Memory B cell (primary cell): Measurements from ENCODE around the gene ACOXL.

Experiments used
- ATAC-seq: fragments of 150-1000 bp; cut with Tn5 transposase; 2 replicates; pipeline ENCODE4 v1.10.0; 2021; ENCODE audit warnings: low read depth, mild to moderate bottlenecking, moderate library complexity
- DNase-seq, 2 donors: peaks; one replicate each; pipeline ENCODE4 v3.0.0; 2022; ENCODE audit warnings: low spot score in 2 of 2
- H3K27ac Mint-ChIP-seq: one replicate; pipeline ENCODE4 v1.8.0; 2022; ENCODE audit warnings: mild to moderate bottlenecking, moderate library complexity, mixed read lengths
- H3K27me3 Mint-ChIP-seq: one replicate; pipeline ENCODE4 v1.8.0; 2022; ENCODE audit warnings: mixed read lengths
- H3K36me3 Mint-ChIP-seq: one replicate; pipeline ENCODE4 v1.8.0; 2022; ENCODE audit warnings: mild to moderate bottlenecking, mixed read lengths
- H3K4me1 Mint-ChIP-seq: one replicate; pipeline ENCODE4 v1.8.0; 2022; ENCODE audit warnings: mixed read lengths
- H3K4me3 Mint-ChIP-seq: one replicate; pipeline ENCODE4 v1.8.0; 2022; ENCODE audit warnings: mild to moderate bottlenecking, moderate library complexity, mixed read lengths
- H3K9me3 Mint-ChIP-seq: one replicate; pipeline ENCODE4 v1.8.0; 2022; ENCODE audit warnings: mixed read lengths

ACOXL gene

DNA sequence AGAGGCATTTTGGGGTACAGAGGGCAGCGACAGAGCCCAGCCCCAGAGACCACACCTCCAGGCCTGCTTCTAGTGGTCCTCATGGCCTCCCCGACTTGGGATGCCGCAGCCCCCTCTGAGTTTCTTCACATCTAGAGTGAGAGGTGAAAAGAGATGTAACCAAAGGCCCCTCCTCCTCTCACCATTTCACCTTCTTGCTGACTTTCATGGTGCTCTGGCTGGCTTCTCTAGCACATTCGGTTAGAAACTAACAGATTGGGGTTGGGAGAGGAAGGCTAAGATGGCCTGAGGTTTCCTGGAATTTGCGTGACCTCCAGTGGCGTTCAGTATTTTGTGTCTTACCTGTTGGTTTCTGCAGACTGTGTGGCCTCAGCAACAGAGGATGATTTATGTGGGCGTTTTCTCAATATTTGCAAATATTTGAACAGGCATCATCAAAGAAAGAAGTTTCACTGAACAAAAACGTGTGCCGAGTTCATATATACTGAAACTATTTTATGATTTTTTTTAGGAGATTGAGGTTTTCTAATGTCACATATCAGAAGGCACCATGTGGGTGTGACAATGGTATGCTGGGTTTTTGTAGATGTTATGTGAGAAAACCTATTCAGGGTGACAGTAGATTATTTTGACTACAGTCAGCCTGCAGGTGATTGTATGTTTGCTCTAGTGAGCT, 318.5 kb downstream of the ACOXL start:
- Mint-ChIP-seq H3K4me1 (peaks cover 17% of the 10 kb centered on the region), H3K27me3 (peaks cover 2% of the 10 kb centered on the region), H3K9me3 (no peaks in the 10 kb centered on the region), H3K27ac (no peak overlapping the region), H3K4me3 (no peak overlapping the region), H3K36me3 (no peaks in the 10 kb centered on the region)
- no peak for DNase-seq
- no peak for ATAC-seq

DNA sequence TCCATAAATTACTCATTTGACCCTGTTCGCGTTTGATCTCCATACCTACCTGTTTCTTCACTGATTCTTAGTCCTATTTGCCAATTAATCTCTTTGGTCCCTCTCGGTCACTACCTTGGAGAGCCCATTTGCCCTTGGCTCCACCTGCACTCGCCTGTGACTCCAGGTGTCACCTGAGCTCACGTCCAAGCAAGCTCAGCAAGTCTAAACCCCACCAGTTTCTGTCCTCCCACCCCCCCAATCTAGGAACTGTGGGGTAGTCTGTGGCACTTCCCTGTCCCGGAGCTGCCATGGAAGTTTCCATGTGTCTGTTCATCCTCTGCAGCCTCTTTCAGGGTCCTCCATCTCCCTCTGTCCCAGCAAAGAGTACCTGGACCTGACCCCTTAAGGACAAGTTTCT, 320.2 kb downstream of the ACOXL start:
- no peak for ATAC-seq
- Mint-ChIP-seq H3K4me1 (peaks cover 22% of the 10 kb centered on the region), H3K9me3 (no peaks in the 10 kb centered on the region), H3K36me3 (no peaks in the 10 kb centered on the region), H3K27ac (no peak overlapping the region), H3K4me3 (no peak overlapping the region), H3K27me3 (peaks cover 2% of the 10 kb centered on the region)
- DNase-seq = no peak

- Mint-ChIP-seq H3K27ac (no peak overlapping the region), H3K4me1 (peaks cover 28% of the 10 kb centered on the region), H3K27me3 (peaks cover 2% of the 10 kb centered on the region), H3K4me3 (no peak overlapping the region), H3K9me3 (no peaks in the 10 kb centered on the region), H3K36me3 (no peaks in the 10 kb centered on the region)
- ATAC-seq = no peak
- no peak for DNase-seq
Observed at GRCh38 chr2:111053266-111053665, 320.9 kb downstream of the ACOXL start.

- H3K27me3 Mint-ChIP-seq = peaks cover 2% of the 10 kb centered on the region
- H3K4me1 Mint-ChIP-seq = peaks cover 28% of the 10 kb centered on the region
- H3K4me3 Mint-ChIP-seq = no peak overlapping the region
- no peak overlapping the region for H3K27ac Mint-ChIP-seq
- DNase-seq (no peak), ATAC-seq (no peak)
- no peaks in the 10 kb centered on the region for H3K9me3 Mint-ChIP-seq
- H3K36me3 Mint-ChIP-seq = no peaks in the 10 kb centered on the region
Observed at GRCh38 chr2:111053825-111054515, 321.6 kb downstream of the ACOXL start.

DNA sequence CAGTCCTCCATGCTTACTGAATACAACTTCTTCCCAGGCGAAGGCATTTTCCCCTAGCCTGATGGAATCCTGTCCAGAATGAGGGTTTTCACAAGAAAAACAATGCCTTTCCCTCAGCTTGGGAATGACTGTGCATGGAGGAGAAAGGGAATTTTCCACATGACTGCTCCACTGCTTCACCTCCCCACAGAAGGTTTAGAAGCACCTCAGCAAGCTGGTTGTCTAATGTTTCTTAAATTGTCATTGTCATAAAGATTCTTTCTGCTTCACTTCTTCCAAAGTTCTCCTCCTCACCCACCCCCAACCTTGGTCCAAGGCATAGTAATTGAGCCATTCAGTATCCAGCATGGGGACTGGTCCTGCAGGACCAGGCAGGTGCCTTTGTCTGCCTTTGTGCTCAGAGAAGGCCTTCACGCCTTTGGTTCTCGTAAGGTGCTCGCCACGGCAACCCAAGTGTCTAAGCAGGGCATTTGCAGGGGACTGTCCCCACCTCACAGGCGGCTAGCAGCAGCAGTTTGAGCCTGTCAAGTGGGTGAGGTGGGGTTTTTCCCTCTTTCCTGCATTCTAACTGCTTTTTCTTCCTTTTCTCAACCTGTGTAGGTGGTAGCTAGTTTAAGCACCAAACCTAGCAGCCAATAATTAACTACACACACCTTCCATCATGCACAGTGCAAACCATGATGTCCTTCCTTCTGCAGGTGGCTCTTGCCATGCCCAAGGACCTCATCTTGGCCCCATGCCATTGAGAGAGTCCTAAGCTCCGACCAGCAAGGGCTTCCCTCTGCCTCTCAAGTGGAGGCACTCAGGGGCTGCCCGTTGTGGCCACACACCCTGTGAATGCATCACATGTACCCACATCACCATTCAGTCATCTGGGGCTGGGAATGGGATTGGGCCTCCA, 322.7 kb downstream of the ACOXL start:
- Mint-ChIP-seq H3K9me3 (peaks cover 3% of the 10 kb centered on the region), H3K36me3 (peaks cover 3% of the 10 kb centered on the region), H3K27me3 (peaks cover 4% of the 10 kb centered on the region), H3K27ac (no peak overlapping the region), H3K4me3 (no peak overlapping the region), H3K4me1 (peaks cover 28% of the 10 kb centered on the region)
- DNase-seq (no peak), ATAC-seq (peak; percentile 47)

GRCh38 chr2:111055735-111056134, 323.4 kb downstream of the ACOXL start:
- H3K27ac Mint-ChIP-seq = no peak overlapping the region
- peaks cover 25% of the 10 kb centered on the region for H3K4me1 Mint-ChIP-seq
- peaks cover 5% of the 10 kb centered on the region for H3K36me3 Mint-ChIP-seq
- H3K4me3 Mint-ChIP-seq = no peak overlapping the region
- H3K9me3 Mint-ChIP-seq = peaks cover 5% of the 10 kb centered on the region
- DNase-seq (no peak), ATAC-seq (no peak)
- peaks cover 5% of the 10 kb centered on the region for H3K27me3 Mint-ChIP-seq

- H3K4me1 Mint-ChIP-seq = peaks cover 23% of the 10 kb centered on the region
- no peak overlapping the region for H3K4me3 Mint-ChIP-seq
- peaks cover 6% of the 10 kb centered on the region for H3K36me3 Mint-ChIP-seq
- H3K27ac Mint-ChIP-seq = no peak overlapping the region
- H3K27me3 Mint-ChIP-seq = peaks cover 7% of the 10 kb centered on the region
- ATAC-seq = no peak
- no peak for DNase-seq
- peaks cover 6% of the 10 kb centered on the region for H3K9me3 Mint-ChIP-seq
Observed at GRCh38 chr2:111057045-111057444, 324.7 kb downstream of the ACOXL start.

GRCh38 chr2:111057721-111058120, 325.3 kb downstream of the ACOXL start:
- H3K9me3 Mint-ChIP-seq = peaks cover 6% of the 10 kb centered on the region
- ATAC-seq (peak; percentile 79), DNase-seq (no peak)
- H3K4me1 Mint-ChIP-seq = peaks cover 23% of the 10 kb centered on the region
- peaks cover 6% of the 10 kb centered on the region for H3K36me3 Mint-ChIP-seq
- H3K4me3 Mint-ChIP-seq = no peak overlapping the region
- H3K27ac Mint-ChIP-seq = peak overlapping the region; percentile 6
- peaks cover 7% of the 10 kb centered on the region for H3K27me3 Mint-ChIP-seq

DNA sequence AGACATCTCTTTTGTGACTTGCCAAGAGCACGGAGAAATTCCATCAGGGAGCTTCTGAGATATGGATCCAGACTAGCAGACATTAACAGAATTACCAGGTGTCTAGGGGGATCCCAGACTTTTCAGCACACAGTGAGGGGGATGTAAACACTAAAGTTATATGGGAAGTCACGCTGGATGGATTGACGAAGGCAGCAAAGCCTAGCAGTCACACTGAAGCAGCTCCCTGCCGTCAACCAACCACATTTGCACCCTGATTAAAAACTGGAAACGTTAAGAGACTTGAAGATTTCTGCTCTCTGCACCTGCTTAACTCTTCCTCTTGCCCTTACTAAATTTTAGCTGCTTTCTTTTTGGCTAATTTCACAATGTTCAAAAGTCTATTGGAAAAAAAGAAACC, 325.9 kb downstream of the ACOXL start:
- peaks cover 6% of the 10 kb centered on the region for H3K9me3 Mint-ChIP-seq
- peaks cover 6% of the 10 kb centered on the region for H3K36me3 Mint-ChIP-seq
- peak; percentile 54 for ATAC-seq
- no peak overlapping the region for H3K4me3 Mint-ChIP-seq
- H3K4me1 Mint-ChIP-seq = peaks cover 23% of the 10 kb centered on the region
- peak overlapping the region; percentile 6 for H3K27ac Mint-ChIP-seq
- no peak for DNase-seq
- H3K27me3 Mint-ChIP-seq = peaks cover 7% of the 10 kb centered on the region

- Mint-ChIP-seq H3K9me3 (peaks cover 9% of the 10 kb centered on the region), H3K4me3 (no peak overlapping the region), H3K4me1 (peaks cover 13% of the 10 kb centered on the region), H3K27ac (no peak overlapping the region), H3K27me3 (peaks cover 5% of the 10 kb centered on the region), H3K36me3 (peaks cover 8% of the 10 kb centered on the region)
- no peak for DNase-seq
- ATAC-seq = no peak
Observed at GRCh38 chr2:111061191-111061590, 328.8 kb downstream of the ACOXL start.

- peaks cover 9% of the 10 kb centered on the region for H3K9me3 Mint-ChIP-seq
- H3K27me3 Mint-ChIP-seq = peaks cover 5% of the 10 kb centered on the region
- H3K27ac Mint-ChIP-seq = no peak overlapping the region
- ATAC-seq = no peak
- DNase-seq = no peak
- no peak overlapping the region for H3K4me3 Mint-ChIP-seq
- H3K4me1 Mint-ChIP-seq = peaks cover 11% of the 10 kb centered on the region
- H3K36me3 Mint-ChIP-seq = peaks cover 8% of the 10 kb centered on the region
Observed at GRCh38 chr2:111062417-111062816, 330.0 kb downstream of the ACOXL start.

DNA sequence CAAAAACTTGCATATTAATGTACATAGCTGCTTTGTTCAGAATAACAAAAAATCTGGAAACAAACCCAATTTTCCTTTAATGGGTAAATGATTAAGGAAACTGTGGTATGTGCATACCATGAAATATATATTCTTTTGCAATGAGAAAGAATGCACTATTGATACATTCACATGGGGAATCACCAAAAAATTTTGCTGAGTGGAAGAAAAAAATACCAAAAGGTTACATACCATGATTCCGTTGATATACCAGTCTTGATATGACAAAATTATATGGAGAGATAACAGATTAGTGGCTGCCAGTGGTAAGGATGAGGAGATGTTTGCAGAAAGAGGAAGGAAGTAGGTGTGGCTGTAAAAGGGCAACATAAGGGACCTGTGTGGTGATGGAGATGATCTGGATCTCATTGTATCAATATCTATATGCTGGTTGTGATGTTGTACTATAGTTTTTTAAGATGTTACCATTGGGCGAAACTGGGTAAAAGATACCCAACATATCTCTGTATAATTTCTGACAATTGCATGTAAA, 333.8 kb downstream of the ACOXL start:
- DNase-seq = no peak
- ATAC-seq = peak; percentile 44
- H3K36me3 Mint-ChIP-seq = peaks cover 1% of the 10 kb centered on the region
- H3K27ac Mint-ChIP-seq = no peak overlapping the region
- H3K27me3 Mint-ChIP-seq = no peaks in the 10 kb centered on the region
- no peak overlapping the region for H3K4me3 Mint-ChIP-seq
- peaks cover 3% of the 10 kb centered on the region for H3K9me3 Mint-ChIP-seq
- peaks cover 5% of the 10 kb centered on the region for H3K4me1 Mint-ChIP-seq

- Mint-ChIP-seq H3K4me1 (peaks cover 13% of the 10 kb centered on the region), H3K4me3 (no peak overlapping the region), H3K27ac (no peak overlapping the region), H3K9me3 (peaks cover 2% of the 10 kb centered on the region), H3K36me3 (peaks cover 1% of the 10 kb centered on the region), H3K27me3 (no peaks in the 10 kb centered on the region)
- ATAC-seq (no peak), DNase-seq (no peak)
Observed at GRCh38 chr2:111068435-111069058, 336.2 kb downstream of the ACOXL start.
